GM23338 (cell line): ENCODE results near the gene PTPRE. TPM values are rescaled to one million over a fixed set of nuclear protein-coding genes. Genes with fewer than 3 reads are reported as not detected.

Experiments
- ATAC-seq: fragments of 200-7000 bp; cut with Tn5 transposase; 3 replicates; pipeline ENCODE4 v1.9.1; 2020
- DNase-seq: peaks from one replicate; pipeline ENCODE4 v3.0.0-alpha.2; 2015; ENCODE audit warnings: low spot score
- H2AFZ ChIP-seq: fragments of 200-600 bp; sonication (generic); 2 replicates; pipeline ENCODE4 v1.8.0; 2016; ENCODE audit warnings: antibody characterized with exemption, mild to moderate bottlenecking, moderate library complexity
- H3F3A ChIP-seq: fragments of 200-600 bp; sonication (generic); replicated peaks from 2 replicates; pipeline ENCODE4 v1.8.0; 2017; ENCODE audit warnings: antibody characterized with exemption, mixed run types, low read depth
- H3K27ac ChIP-seq: fragments of 200-600 bp; sonication (generic); 2 replicates; pipeline ENCODE4 v1.6.1; 2016; ENCODE audit warnings: low read depth
- H3K27me3 ChIP-seq: fragments of 200-600 bp; sonication (generic); 2 replicates; pipeline ENCODE4 v1.8.0; 2016; ENCODE audit warnings: mild to moderate bottlenecking, mixed run types, moderate library complexity; ENCODE audit not compliant: insufficient read depth
- H3K36me3 ChIP-seq: fragments of 200-600 bp; sonication (generic); 2 replicates; pipeline ENCODE4 v1.8.0; 2016; ENCODE audit warnings: mild to moderate bottlenecking; ENCODE audit not compliant: insufficient read depth
- H3K4me1 ChIP-seq: fragments of 200-600 bp; sonication (generic); 2 replicates; pipeline ENCODE4 v1.8.0; 2016; ENCODE audit warnings: mild to moderate bottlenecking, moderate library complexity; ENCODE audit not compliant: insufficient read depth
- H3K4me2 ChIP-seq: fragments of 200-600 bp; sonication (generic); 2 replicates; pipeline ENCODE4 v1.7.1; 2017; ENCODE audit warnings: mixed run types
- H3K4me3 ChIP-seq: fragments of 200-600 bp; sonication (generic); 2 replicates; pipeline ENCODE4 v1.6.1; 2016; ENCODE audit warnings: mixed run types
- H3K79me2 ChIP-seq: fragments of 200-600 bp; sonication (generic); replicated peaks from 2 replicates; pipeline ENCODE4 v1.8.0; 2017; ENCODE audit warnings: mild to moderate bottlenecking; ENCODE audit not compliant: insufficient read depth
- H3K9me2 ChIP-seq: fragments of 200-600 bp; sonication (generic); 2 replicates; pipeline ENCODE4 v1.8.0; 2017; ENCODE audit not compliant: insufficient read depth
- H4K20me1 ChIP-seq: fragments of 200-600 bp; sonication (generic); replicated peaks from 2 replicates; pipeline ENCODE4 v1.8.0; 2017; ENCODE audit warnings: mild to moderate bottlenecking; ENCODE audit not compliant: insufficient read depth
- H3K27ac Mint-ChIP-seq: 2 replicates; pipeline ENCODE4 v1.8.0; 2020; ENCODE audit warnings: inconsistent platforms, mild to moderate bottlenecking, moderate library complexity, mixed read lengths
- H3K27me3 Mint-ChIP-seq: 3 replicates; pipeline ENCODE4 v1.8.0; 2022; ENCODE audit warnings: low read depth, mild to moderate bottlenecking, moderate library complexity, mixed read lengths, inconsistent platforms; ENCODE audit not compliant: insufficient read depth, poor library complexity
- H3K36me3 Mint-ChIP-seq: 3 replicates; pipeline ENCODE4 v1.8.0; 2021; ENCODE audit warnings: low read depth, mild to moderate bottlenecking, inconsistent platforms, moderate library complexity, mixed read lengths
- H3K4me1 Mint-ChIP-seq: 3 replicates; pipeline ENCODE4 v1.8.0; 2020; ENCODE audit warnings: mild to moderate bottlenecking, inconsistent platforms, mixed read lengths
- H3K4me3 Mint-ChIP-seq: 3 replicates; pipeline ENCODE4 v1.8.0; 2021; ENCODE audit warnings: moderate library complexity, mild to moderate bottlenecking, inconsistent platforms, mixed read lengths
- H3K9me3 Mint-ChIP-seq: 3 replicates; pipeline ENCODE4 v1.8.0; 2020; ENCODE audit warnings: moderate library complexity, mild to moderate bottlenecking, inconsistent platforms, mixed read lengths
- CREB1 ChIP-seq: fragments of 250-450 bp; sonication (Bioruptor Pico); IDR thresholded peaks from 2 replicates; pipeline ENCODE4 v1.5.0; 2020; ENCODE audit warnings: low read depth, mild to moderate bottlenecking, moderate library complexity
- EZH2 ChIP-seq: fragments of 200-600 bp; sonication (generic); IDR thresholded peaks from one replicate; pipeline ENCODE4 v1.8.0; 2017; ENCODE audit warnings: antibody characterized with exemption, mild to moderate bottlenecking, low read depth; ENCODE audit not compliant: unreplicated experiment
- EZH2phosphoT487 ChIP-seq: fragments of 200-600 bp; sonication (generic); IDR thresholded peaks from one replicate; pipeline ENCODE4 v1.8.1; 2018; ENCODE audit warnings: antibody characterized with exemption; ENCODE audit not compliant: unreplicated experiment
- JUNB ChIP-seq: IDR thresholded peaks from one replicate; pipeline ENCODE4 v1.6.1; 2016; ENCODE audit warnings: antibody characterized with exemption; ENCODE audit not compliant: unreplicated experiment
- NANOG ChIP-seq: IDR thresholded peaks from 2 replicates; pipeline ENCODE4 v1.6.1; 2016; ENCODE audit warnings: antibody characterized with exemption, borderline replicate concordance
- POLR2AphosphoS5 ChIP-seq: IDR thresholded peaks from 2 replicates; pipeline ENCODE4 v1.6.1; 2016; ENCODE audit warnings: antibody characterized with exemption, low read depth
- STAT1 ChIP-seq: IDR thresholded peaks from one replicate; pipeline ENCODE4 v1.6.1; 2016; ENCODE audit warnings: antibody characterized with exemption; ENCODE audit not compliant: unreplicated experiment
- ZNF114 ChIP-seq: fragments of 250-450 bp; sonication (Bioruptor Pico); IDR thresholded peaks from 2 replicates; pipeline ENCODE4 v1.5.0; 2020; ENCODE audit warnings: mild to moderate bottlenecking, moderate library complexity
- ZNF331 ChIP-seq: fragments of 250-450 bp; sonication (Bioruptor Pico); IDR thresholded peaks from 2 replicates; pipeline ENCODE4 v1.5.0; 2020; ENCODE audit warnings: low read depth, mild to moderate bottlenecking, moderate library complexity
- polyA plus RNA-seq: library from polyadenylated mRNA; unstranded; fragments of >200 nt; fragmentation: Nextera tagmentation; extraction: Ambion mirVana; gene quantifications from 2 replicates; pipeline ENCODE4 v1.2.1, GENCODE V29; 2016
- total RNA-seq: library from RNA; depleted of rRNA; stranded (reverse); fragments of >200 nt; shearing (Covaris generic); gene quantifications from 2 replicates; pipeline ENCODE4 v1.2.3, GENCODE V29; 2014
- TF ChIP-seq, protein P1 (sequence below): fragments of 250-450 bp; sonication (Bioruptor Pico); IDR thresholded peaks from 2 replicates; pipeline ENCODE4 v1.5.0; 2020; ENCODE audit warnings: mild to moderate bottlenecking, moderate library complexity
- TF ChIP-seq, protein P2 (sequence below): IDR thresholded peaks from 2 replicates; pipeline ENCODE4 v1.6.1; 2016; ENCODE audit warnings: antibody characterized with exemption
- TF ChIP-seq, protein P3 (sequence below), 2 experiments: fragments of 200-600 bp in 1 of 2; sonication (generic) in 1 of 2; conservative IDR thresholded peaks; 2 replicates each; pipeline versions ENCODE4 v1.5.1 to v1.6.1; 2016 to 2017; ENCODE audit warnings: antibody characterized with exemption in 2 of 2, low read depth in 2 of 2, mild to moderate bottlenecking in 2 of 2, moderate library complexity in 1 of 2
- TF ChIP-seq, protein P4 (sequence below): IDR thresholded peaks from one replicate; pipeline ENCODE4 v1.6.1; 2018; ENCODE audit warnings: antibody characterized with exemption; ENCODE audit not compliant: unreplicated experiment

PTPRE gene
- total and polyA plus RNA-seq, 2 experiments from 2014 or later, result 0.34 to 0.42 TPM

DNA sequence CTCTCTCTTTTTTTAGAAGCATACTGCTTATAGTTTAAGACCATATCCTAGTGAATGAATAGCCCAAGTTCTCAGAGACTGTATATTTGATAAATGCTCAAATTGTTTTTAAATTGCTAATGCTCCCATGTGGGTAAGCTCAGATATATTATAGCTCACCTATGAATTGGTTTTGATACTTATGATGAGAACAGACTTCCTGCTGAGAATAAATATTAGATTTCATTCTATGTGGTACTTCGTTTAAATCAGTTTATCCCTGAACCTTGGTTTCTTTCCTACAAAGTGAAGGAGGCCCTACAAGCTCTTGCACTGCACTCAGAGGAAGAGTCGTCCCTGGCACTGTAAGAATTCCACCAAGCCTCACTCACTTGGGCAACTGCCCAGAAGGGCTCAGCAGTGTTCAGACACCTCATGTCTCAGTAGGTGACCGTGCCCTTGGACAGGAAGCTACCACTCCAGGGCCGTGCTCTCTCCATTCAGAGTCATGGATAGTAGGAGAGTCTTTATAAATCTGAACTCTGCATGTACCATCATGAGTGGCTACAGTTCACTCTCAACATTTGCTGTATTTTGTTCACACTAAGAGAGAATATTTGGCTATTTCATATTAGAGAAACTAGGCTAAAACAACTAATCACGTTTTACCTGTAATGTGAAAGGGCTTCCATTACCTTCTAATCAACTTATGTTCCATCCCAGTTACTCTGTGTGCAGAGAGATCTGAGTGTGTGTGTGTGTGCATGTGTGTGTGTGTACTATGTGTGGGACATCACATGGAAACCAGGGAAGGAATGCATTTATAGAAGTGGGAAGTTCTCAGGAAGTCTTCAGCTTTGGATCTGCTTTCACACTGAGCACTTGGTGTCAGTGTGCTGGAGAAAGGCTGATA, 93.8 kb downstream of the PTPRE start:
- Histone ChIP-seq H3K4me1 (no peaks in the 10 kb centered on the region), H3K27me3 (no peaks in the 10 kb centered on the region), H3K79me2 (no peaks in the 10 kb centered on the region), H3F3A (no peaks in the 10 kb centered on the region), H3K4me3 (no peak overlapping the region), H2AFZ (no peak overlapping the region), H3K4me2 (no peak overlapping the region), H3K27ac (no peak overlapping the region), H3K36me3 (no peaks in the 10 kb centered on the region), H4K20me1 (no peaks in the 10 kb centered on the region), H3K9me2 (no peaks in the 10 kb centered on the region)
- Mint-ChIP-seq H3K27me3 (peaks cover 1% of the 10 kb centered on the region), H3K4me3 (no peak overlapping the region), H3K9me3 (no peaks in the 10 kb centered on the region), H3K27ac (no peak overlapping the region), H3K4me1 (peaks cover 6% of the 10 kb centered on the region; the same call in 2 of the 3 replicates), H3K36me3 (no peaks in the 10 kb centered on the region)
- TF ChIP-seq ZNF114 (CRISPR knock-in tag) (no peak), EZH2phosphoT487 (no peak), STAT1 (no peak), EZH2 (no peak), POLR2AphosphoS5 (no peak), CREB1 (CRISPR knock-in tag) (no peak), NANOG (no peak), ZNF331 (CRISPR knock-in tag) (no peak), JUNB (no peak)
- TF ChIP-seq, protein P1, sequence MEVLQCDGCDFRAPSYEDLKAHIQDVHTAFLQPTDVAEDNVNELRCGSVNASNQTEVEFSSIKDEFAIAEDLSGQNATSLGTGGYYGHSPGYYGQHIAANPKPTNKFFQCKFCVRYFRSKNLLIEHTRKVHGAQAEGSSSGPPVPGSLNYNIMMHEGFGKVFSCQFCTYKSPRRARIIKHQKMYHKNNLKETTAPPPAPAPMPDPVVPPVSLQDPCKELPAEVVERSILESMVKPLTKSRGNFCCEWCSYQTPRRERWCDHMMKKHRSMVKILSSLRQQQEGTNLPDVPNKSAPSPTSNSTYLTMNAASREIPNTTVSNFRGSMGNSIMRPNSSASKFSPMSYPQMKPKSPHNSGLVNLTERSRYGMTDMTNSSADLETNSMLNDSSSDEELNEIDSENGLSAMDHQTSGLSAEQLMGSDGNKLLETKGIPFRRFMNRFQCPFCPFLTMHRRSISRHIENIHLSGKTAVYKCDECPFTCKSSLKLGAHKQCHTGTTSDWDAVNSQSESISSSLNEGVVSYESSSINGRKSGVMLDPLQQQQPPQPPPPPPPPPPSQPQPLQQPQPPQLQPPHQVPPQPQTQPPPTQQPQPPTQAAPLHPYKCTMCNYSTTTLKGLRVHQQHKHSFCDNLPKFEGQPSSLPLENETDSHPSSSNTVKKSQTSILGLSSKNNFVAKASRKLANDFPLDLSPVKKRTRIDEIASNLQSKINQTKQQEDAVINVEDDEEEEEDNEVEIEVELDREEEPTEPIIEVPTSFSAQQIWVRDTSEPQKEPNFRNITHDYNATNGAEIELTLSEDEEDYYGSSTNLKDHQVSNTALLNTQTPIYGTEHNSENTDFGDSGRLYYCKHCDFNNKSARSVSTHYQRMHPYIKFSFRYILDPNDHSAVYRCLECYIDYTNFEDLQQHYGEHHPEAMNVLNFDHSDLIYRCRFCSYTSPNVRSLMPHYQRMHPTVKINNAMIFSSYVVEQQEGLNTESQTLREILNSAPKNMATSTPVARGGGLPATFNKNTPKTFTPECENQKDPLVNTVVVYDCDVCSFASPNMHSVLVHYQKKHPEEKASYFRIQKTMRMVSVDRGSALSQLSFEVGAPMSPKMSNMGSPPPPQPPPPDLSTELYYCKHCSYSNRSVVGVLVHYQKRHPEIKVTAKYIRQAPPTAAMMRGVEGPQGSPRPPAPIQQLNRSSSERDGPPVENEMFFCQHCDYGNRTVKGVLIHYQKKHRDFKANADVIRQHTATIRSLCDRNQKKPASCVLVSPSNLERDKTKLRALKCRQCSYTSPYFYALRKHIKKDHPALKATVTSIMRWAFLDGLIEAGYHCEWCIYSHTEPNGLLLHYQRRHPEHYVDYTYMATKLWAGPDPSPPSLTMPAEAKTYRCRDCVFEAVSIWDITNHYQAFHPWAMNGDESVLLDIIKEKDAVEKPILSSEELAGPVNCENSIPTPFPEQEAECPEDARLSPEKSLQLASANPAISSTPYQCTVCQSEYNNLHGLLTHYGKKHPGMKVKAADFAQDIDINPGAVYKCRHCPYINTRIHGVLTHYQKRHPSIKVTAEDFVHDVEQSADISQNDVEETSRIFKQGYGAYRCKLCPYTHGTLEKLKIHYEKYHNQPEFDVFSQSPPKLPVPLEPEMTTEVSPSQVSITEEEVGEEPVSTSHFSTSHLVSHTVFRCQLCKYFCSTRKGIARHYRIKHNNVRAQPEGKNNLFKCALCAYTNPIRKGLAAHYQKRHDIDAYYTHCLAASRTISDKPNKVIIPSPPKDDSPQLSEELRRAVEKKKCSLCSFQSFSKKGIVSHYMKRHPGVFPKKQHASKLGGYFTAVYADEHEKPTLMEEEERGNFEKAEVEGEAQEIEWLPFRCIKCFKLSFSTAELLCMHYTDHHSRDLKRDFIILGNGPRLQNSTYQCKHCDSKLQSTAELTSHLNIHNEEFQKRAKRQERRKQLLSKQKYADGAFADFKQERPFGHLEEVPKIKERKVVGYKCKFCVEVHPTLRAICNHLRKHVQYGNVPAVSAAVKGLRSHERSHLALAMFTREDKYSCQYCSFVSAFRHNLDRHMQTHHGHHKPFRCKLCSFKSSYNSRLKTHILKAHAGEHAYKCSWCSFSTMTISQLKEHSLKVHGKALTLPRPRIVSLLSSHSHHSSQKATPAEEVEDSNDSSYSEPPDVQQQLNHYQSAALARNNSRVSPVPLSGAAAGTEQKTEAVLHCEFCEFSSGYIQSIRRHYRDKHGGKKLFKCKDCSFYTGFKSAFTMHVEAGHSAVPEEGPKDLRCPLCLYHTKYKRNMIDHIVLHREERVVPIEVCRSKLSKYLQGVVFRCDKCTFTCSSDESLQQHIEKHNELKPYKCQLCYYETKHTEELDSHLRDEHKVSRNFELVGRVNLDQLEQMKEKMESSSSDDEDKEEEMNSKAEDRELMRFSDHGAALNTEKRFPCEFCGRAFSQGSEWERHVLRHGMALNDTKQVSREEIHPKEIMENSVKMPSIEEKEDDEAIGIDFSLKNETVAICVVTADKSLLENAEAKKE (CRISPR knock-in tag), result no peak
- TF ChIP-seq, protein P2, sequence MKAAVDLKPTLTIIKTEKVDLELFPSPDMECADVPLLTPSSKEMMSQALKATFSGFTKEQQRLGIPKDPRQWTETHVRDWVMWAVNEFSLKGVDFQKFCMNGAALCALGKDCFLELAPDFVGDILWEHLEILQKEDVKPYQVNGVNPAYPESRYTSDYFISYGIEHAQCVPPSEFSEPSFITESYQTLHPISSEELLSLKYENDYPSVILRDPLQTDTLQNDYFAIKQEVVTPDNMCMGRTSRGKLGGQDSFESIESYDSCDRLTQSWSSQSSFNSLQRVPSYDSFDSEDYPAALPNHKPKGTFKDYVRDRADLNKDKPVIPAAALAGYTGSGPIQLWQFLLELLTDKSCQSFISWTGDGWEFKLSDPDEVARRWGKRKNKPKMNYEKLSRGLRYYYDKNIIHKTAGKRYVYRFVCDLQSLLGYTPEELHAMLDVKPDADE, result no peak
- TF ChIP-seq, protein P3, sequence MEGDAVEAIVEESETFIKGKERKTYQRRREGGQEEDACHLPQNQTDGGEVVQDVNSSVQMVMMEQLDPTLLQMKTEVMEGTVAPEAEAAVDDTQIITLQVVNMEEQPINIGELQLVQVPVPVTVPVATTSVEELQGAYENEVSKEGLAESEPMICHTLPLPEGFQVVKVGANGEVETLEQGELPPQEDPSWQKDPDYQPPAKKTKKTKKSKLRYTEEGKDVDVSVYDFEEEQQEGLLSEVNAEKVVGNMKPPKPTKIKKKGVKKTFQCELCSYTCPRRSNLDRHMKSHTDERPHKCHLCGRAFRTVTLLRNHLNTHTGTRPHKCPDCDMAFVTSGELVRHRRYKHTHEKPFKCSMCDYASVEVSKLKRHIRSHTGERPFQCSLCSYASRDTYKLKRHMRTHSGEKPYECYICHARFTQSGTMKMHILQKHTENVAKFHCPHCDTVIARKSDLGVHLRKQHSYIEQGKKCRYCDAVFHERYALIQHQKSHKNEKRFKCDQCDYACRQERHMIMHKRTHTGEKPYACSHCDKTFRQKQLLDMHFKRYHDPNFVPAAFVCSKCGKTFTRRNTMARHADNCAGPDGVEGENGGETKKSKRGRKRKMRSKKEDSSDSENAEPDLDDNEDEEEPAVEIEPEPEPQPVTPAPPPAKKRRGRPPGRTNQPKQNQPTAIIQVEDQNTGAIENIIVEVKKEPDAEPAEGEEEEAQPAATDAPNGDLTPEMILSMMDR (conservative IDR thresholded peaks at IDR 0.05; ENCODE audit: low read depth in 2 of 2), result no peak
- TF ChIP-seq, protein P4, sequence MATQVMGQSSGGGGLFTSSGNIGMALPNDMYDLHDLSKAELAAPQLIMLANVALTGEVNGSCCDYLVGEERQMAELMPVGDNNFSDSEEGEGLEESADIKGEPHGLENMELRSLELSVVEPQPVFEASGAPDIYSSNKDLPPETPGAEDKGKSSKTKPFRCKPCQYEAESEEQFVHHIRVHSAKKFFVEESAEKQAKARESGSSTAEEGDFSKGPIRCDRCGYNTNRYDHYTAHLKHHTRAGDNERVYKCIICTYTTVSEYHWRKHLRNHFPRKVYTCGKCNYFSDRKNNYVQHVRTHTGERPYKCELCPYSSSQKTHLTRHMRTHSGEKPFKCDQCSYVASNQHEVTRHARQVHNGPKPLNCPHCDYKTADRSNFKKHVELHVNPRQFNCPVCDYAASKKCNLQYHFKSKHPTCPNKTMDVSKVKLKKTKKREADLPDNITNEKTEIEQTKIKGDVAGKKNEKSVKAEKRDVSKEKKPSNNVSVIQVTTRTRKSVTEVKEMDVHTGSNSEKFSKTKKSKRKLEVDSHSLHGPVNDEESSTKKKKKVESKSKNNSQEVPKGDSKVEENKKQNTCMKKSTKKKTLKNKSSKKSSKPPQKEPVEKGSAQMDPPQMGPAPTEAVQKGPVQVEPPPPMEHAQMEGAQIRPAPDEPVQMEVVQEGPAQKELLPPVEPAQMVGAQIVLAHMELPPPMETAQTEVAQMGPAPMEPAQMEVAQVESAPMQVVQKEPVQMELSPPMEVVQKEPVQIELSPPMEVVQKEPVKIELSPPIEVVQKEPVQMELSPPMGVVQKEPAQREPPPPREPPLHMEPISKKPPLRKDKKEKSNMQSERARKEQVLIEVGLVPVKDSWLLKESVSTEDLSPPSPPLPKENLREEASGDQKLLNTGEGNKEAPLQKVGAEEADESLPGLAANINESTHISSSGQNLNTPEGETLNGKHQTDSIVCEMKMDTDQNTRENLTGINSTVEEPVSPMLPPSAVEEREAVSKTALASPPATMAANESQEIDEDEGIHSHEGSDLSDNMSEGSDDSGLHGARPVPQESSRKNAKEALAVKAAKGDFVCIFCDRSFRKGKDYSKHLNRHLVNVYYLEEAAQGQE, result no peak
- DNase-seq (no peak), ATAC-seq (no peak)
